HG03135 (cell line): Measurements from ENCODE around the gene ABCG1.

ENCODE experiments used
- ATAC-seq: cut with Tn5 transposase; IDR thresholded peaks from one replicate; pipeline ENCODE4 v1.9.1; 2021; ENCODE audit warnings: mild to moderate bottlenecking, moderate library complexity; ENCODE audit not compliant: unreplicated experiment

ABCG1 gene

DNA sequence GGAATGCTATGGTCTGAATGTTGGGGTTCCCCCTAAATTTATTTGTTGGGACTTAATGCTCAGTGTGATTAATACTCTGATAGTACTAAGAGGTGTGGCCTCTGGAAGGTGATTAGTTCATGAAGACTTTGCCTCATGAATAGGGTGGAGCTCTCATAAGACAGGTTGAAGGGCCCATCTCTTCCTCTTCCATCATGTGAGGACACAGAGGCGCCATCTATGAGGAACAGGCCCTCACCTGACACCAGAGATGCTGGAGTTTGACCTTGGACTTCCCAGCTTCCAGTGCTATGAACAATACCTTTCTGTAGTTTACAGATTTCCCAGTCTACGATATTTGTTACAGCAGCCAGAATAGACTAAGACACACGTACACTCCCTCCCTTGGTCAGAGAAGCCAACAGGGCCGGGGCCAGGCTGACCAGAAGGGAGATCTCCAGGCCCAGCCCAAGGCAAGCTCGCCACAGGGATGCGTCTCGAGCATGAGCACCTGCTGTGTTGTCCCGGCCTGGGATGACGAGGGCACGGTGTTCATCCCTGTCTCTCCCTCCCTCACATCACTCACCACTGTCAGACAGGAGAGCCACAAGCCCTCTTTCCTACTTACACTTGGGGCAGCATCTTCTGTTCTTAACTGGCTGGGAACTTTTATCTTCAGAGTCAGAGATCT, 4.7 kb upstream of the ABCG1 start:
- no peak for ATAC-seq

DNA sequence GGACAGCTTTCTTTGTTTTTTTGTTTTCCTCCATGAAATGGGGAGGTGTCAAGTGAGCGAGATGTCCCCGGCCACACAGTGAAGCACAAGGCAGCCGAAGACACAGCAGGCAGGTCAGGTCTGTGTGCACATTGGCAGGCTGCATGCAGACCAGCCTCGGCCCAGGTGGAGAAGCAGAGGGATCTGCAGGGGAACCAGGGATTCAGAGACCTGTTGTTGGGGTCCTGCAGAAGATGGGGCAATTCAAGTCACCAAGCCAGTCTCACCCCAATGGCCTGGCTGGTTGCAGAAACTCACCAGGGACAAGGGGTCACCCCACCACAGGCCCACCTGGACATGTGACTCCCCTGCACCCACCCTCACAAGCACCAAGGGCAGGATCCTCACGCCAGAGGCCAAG, 4.0 kb upstream of the ABCG1 start:
- no peak for ATAC-seq

DNA sequence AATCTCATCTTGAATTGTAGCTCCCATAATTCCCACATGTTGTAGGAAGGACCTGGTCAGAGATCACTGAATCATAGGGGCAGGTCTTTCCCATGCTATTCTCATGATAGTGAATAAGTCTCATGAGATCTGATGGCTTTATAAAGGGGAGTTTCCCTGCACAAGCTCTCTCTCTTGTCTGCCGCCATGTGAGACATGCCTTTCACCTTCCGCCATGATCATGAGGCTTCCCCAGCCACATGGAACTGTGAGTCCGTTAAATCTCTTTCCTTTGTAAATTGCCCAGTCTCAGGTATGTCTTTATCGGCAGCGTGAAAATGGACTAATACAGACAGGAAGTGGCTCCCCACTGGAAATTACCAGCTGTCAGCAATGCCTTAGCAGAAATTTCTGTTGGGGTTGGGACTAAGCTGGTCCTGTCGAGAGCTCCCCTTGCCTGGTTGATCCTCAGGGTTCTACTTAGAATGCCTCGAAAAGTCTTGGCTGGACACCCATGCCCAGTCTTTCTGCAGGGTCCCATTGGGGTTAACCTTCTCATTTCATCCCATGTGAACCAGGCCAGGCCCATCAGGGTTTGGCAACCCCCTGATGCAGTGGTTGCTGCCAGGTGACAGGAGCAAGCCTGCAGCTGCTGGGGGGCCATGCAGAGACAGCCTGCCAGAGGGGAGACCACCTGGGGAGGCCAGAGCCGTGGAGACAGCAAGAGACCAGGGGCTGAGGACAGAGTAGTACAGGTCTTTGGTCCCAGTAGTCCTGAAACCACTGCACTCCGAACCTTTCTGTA, 2.8 kb upstream of the ABCG1 start:
- ATAC-seq, result no peak

DNA sequence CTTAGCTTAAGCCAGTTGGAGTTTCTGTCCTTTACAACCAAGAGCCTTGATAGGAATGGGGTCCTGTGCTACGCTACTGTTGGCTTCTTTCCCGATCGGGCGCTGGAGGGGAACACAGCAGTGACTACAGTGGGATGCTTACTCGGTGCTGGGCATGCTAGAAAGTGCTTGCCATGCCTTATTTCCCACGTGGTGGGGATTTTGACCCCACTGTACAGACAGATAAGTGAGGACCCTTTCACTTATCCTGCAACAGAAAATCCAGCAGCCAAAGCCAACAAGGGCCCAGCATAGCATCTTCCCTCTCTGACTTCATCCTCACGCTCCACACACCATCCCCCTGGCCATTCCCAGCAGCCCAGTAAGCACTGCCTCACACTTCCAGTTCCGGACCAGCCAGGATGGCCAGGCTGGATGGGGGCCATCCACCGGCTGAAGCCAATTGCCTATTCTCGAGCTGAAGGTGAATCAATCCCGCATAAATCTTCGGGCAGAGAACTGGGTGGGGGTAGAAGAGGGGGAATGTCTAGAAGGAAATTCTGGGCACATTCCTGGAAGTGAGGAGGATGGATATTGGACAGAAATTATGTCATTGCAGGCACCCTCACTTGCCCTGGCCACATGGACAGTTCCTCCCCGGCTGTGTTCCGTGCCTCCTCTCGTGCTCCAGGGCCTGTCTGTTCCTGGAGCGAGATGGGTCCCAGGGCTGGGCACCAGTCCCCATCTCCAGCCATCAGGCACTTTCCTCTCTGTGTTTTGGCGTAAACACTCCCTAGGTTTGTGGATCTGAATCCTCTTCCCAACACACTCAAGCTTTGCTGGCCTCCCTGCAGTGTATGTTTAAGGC, 2.0 kb upstream of the ABCG1 start:
- ATAC-seq, result no peak

DNA sequence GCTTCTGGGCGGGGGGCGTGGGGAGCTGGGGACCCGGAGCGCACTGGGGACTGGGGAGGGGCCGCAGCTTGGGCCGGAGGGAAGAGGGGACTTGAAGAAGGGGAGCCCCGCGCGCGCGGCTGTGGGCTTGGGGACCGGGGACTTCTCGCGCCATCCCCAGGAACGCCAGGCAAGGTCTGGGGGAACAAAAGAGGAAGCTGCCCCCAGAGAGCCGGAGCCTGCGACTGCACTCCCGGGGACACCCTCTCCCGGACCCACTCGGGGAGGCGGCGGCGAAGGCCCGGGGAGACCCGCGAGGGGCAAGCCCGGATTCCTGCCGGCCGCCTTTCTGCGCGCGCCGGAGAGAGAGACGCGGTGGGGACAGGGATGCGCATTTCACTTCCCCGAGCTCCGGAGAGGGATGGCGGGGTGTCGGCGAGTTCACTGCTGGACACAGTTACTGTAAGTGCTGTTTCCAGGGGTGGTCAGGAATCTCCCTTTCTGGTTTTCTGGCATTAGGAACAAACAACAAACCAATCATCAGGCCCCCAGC, 732 bp downstream of the ABCG1 start:
- ATAC-seq, result no peak

DNA sequence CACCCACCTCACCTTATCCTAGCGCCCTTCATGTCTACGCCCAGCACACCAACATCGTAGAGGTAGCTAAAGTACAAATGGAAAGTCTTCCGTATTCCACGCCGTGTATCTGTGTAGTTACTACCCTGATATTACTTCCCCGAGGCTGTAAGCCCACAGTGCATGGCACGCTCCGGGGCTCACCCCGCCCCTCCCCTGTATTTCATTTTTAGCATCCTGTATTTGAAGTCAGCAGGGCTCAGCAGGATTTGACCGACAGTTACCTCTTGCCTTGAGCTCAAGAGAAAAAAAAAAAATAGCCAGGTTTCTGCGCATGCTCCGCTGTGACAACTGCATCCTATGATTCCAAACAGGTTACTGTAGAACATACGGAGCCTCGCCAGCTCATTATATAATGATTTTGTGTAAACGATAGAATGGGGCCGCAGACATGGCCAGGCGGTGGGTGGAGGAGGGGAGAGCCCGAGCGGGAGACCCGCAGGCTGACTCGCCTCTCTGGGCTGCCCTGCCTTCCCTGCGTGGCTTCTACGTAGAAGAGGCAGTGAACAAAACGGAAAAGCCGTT, 1.3 kb downstream of the ABCG1 start:
- ATAC-seq, result no peak

DNA sequence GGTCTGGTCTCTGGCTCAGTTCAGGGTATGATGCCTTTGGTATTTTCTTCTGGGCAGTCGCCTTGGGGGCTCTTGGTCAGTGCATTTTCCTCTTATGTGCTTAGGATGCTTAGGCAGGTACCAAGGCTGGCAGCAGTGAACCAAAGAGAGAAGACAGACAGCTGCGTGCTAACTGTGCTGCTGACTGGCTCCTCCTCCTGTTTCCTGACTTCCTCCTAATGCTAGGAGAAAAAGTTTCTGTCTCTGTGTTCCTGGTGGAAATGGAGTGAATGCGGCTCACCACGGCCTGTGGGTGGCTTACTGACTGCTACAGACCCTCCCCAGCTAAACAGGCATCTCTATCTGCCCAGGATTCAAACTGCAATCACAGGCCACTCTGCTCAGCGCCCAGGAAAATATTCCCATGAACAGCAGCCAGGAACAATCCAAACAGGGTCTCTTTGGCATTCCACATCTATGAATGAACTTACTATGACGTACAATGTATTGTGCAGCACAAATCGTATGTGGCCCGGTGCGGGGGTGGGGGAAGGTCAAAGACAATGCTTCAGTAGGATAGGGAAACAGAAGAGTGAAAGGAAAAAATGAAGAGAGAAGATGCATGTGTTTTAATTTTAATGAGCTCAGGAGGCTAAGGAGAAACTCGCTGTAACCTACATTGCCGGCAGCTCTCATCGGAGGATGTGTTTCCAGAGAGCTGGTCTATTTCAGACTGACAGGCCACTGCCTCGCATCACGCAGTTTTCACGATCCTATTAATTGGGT, 2.8 kb downstream of the ABCG1 start:
- ATAC-seq, result no peak

DNA sequence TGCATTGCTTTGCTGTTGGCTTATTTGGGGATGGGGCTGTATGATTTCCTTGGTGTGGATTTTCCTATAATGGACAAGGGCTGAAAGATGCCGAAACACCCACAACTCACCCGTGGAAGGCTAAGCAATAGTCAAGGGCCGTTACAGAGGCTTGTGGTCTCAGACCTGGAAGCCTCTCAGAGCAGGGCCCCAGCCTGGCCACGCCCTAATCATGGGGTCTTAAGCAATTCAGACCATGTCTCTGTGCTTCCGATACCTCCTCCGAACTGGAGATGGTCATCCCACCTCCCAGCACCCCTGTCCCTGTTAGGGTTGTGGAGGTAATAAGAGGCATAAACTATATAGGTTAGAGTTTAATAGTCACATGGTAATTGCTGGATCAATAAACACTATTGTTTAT, 3.4 kb downstream of the ABCG1 start:
- ATAC-seq, result no peak

DNA sequence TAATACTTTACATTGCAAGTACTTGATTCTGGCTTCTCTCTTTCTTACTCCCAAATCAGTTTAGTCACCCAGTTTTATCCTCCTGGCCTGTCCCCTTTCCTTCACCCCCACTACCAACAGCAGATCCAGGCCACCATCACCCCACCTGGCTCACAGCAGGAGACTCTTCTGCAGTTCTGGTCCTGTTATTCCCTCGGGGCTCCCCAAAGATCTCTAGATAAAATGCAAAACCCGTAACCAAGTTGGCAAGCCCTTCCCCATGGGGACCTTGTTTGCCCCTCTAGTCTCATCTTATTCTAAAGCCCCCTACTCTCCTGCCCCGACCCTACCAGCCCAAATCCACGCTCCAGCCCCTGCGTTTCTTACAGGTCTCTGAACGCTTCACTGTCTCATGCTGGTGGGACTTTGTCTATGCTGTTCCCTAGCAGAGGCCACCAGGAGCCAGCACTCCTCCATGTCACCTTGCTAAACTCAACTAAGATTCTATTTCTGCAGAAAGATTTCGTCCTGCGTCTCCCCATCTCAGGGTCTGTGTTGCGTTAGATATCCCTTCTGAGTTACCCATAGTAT, 4.0 kb downstream of the ABCG1 start:
- no peak for ATAC-seq

DNA sequence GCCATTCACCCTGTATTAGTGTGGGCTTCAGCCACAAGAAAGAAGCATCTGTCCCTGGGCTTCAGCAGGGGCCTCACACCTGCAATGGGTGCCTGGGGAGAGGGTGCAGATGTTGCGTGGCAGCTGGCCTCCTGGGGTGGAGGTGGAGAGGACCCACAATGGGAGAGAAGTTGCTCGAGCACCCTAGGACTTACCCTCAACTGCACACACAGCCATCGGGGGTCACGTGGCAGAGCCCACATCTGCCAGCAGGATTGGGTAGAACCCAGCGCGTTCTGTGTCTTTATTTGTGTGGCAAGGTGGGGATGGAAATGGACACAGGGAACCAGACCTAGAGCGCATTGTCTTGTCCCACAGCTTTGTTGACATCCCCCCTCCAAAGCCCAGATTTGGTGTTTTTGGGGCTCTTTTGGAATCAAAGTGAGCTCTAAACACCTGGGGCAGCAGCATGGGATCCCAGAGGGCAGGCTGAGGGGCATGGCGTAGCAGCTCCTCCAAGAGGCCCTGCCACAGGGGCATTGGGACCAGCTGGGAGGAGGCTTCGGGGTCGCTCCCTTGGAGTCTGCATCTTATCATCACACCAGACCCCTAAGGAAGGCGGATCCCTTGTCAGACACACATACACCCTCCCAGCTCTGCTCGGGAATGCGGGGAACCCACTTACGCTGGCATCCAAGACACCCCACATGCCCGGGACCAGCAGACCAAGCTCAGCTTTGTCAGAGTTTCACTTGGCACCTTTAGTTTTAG, 5.1 kb downstream of the ABCG1 start:
- no peak for ATAC-seq

DNA sequence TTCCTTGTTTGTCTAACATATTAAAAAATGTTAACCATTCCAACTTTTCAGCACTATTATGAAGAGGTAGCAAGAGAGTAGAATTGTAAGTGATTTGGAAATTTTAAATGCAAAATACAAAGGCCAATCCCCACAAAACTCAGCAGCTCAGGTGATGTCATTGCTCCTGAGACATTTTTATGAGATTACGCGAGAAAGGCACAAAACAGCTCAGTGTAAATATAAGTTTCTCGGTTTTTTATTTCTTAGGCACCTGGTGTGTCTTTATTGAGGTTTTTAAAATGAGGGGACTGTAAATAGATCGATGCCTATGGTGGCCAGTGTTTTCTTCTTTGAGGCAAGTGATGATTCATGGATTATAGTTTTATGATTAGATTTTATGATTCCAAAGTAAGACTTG, 6.1 kb downstream of the ABCG1 start:
- no peak for ATAC-seq

DNA sequence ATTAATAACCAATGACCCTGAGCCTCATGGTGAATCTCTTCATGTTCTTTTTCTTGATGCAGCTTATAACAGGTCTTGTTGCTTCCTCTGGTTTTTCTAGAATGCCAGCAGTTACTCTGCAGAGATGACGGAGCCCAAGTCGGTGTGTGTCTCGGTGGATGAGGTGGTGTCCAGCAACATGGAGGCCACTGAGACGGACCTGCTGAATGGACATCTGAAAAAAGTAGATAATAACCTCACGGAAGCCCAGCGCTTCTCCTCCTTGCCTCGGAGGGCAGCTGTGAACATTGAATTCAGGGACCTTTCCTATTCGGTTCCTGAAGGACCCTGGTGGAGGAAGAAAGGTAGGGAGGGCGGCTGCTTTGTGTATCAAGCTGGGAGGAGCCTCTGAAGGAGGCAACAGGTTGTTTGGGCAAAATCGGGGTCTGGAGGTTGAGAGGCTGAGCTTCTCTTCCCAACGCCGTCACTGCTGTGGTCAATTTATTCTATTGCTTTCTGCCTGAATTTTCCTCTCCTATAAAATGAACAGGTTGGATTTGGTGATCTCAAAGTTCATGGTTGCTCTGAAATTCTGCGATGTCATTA, 6.7 kb downstream of the ABCG1 start:
- ATAC-seq, result no peak

DNA sequence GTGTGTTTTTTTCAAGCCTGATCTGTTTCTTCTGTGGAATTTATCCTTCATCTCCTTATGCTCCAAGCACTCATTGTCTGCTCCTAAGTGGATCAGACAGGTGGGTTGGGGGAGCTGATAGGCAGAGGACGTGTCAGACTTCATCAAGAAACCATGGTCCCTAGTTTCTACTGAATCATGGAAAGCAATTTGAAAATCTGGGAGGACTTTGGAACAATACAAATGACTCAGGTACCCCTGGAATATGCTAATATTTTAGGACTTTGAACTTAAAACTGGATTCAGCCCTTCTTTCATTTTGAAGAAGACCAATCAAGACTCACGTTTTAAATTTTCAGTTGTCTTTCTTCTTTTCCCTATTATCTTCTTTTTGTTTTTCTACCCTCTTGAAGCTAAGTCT, 7.7 kb downstream of the ABCG1 start:
- no peak for ATAC-seq

DNA sequence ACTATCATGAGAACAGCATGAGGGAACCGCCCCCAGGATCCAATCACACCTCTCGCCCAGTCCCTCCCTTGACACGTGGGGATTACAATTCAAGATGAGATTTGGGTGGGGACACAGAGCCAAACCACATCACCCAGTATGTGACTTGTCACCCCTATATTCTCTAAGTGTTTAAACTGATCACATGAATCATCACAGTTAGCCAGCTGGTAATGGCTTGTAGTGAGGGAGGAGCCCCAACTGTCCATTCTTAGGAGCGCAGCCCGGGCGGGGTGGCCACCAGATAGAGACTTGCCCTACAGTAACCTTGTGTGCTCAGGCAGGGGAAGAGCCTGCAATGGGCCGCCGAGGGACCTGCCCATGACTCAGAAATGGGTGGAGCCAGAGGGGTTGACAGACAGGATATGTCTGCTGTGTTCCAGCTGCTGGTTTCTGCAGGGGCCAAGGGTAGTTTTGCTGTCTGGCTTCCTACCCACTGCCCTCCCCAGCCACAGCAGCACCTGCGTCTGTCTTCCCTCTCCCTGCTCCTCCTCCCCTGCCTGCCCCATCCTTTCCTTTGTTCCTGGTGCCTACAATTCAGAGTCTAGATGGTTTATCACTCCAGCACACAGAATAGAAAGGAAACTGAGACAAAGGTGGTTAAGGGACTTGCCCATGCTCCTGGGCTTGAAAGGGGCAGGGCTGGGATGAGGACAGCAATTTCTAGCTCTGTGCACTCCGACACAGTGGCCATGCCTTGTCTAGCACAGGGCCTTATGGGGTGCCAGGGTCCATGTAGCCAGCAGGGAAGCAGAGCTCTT, 9.2 kb downstream of the ABCG1 start:
- ATAC-seq, result peak; percentile 84

DNA sequence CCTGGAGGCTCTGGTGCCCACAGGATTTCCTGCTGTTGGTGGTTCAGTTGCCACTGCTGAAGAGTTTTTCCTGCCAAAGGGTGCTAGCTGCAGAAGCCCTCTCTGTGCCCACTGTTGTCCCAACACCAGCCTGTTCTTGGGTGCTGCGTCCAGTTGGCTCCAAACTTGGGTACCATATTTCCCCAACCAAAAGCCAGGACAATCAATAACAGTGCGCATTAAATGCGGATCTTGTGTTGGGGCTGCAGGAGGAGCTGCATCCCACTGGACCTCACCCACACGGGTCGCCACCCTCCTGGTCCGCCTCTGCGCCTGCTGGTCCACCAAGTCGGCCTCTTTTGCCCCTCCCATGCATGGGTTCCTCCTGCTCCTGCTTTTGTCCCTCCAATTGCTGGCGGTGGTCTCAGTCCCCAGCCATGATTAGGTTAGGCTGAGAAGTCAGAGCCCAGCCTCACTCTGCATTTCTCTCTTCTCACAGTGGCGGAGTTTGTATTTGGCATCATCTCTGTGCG, 9.8 kb downstream of the ABCG1 start:
- no peak for ATAC-seq

DNA sequence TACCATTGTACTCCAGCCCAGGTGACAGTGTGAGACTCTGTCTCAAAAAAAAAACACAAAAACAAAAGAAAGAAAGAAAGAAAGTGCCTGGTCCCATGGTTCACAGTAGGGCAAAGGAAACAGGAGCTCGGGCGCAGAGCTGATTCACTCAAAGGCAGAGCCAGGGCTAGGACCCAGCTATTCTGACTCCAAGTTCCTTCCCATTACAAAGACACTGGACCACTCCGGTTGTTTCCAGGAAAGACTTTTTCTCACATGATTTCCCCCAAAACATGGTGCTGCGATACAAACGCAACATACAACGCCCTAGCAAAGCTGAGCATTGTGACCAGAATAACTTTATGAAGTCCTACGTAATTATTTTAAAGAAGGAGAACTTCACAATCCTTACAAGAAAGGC, 10.7 kb downstream of the ABCG1 start:
- no peak for ATAC-seq

DNA sequence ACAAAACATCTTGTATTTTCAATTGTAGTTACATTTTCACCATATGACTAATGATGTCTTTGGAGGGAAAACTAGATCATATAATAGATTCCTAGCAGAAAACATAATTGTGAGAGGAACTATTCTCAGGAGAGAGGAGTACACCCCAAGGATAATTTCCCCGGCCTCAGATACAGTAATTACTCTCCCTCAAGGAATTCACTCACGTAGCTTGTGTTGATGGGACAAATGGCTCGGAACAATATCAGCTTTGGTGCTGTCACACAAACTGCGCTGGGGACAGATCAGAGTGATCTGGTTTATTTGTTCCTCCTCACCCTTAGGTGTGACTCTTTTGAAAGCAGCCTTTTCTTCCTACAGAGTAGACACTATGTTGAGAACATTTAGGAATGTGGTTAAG, 11.2 kb downstream of the ABCG1 start:
- no peak for ATAC-seq

DNA sequence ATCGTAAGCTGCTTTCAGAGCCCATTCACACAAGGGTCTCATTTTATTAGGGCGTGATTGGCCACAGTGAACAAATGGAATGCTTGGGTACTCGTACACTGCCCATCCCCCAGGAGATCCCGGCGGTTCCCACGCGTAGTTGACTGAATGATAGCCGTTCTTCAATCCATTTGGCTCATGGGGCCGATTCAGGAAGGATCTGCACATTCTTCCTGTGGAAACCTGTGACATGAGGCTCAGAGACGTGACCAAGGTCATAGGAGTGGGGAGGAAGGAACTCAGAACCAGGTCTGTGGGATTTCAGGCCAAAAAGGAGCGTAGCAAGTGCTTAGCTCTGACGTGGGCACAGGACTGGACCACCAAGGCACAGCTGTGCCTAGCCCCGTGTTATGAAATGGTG, 11.7 kb downstream of the ABCG1 start:
- no peak for ATAC-seq
